SU-DHL-6 (cell line): ENCODE results near the gene STIP1.

Source experiments
- CTCF ChIP-seq: fragments of 200-600 bp; sonication (generic); IDR thresholded peaks from one replicate; pipeline ENCODE4 v1.5.1; 2017; ENCODE audit warnings: antibody characterized with exemption, mild to moderate bottlenecking, low read length, moderate library complexity; ENCODE audit not compliant: insufficient read depth, poor library complexity, severe bottlenecking
- EZH2phosphoT487 ChIP-seq: fragments of 200-600 bp; sonication (generic), shearing (Covaris generic); conservative IDR thresholded peaks from 2 replicates; pipeline ENCODE4 v1.6.1; 2018; ENCODE audit warnings: mild to moderate bottlenecking, antibody characterized with exemption, low read length, moderate library complexity, mixed read lengths

GRCh38 chr11:64178203-64178602, 7.8 kb upstream of the STIP1 start:
- TF ChIP-seq CTCF, result no peak
- TF ChIP-seq EZH2phosphoT487, result no peak
